T1000 (cell line): ENCODE results near the gene TMEM158.
A peak's percentile ranks its signal among the peaks of the same experiment; 100 is the strongest.

Experiments used
- DNase-seq: peaks from one replicate; lab custom pipeline; 2025; ENCODE audit warnings: mixed read lengths; lab: John Stamatoyannopoulos, UW

TMEM158 gene

DNA sequence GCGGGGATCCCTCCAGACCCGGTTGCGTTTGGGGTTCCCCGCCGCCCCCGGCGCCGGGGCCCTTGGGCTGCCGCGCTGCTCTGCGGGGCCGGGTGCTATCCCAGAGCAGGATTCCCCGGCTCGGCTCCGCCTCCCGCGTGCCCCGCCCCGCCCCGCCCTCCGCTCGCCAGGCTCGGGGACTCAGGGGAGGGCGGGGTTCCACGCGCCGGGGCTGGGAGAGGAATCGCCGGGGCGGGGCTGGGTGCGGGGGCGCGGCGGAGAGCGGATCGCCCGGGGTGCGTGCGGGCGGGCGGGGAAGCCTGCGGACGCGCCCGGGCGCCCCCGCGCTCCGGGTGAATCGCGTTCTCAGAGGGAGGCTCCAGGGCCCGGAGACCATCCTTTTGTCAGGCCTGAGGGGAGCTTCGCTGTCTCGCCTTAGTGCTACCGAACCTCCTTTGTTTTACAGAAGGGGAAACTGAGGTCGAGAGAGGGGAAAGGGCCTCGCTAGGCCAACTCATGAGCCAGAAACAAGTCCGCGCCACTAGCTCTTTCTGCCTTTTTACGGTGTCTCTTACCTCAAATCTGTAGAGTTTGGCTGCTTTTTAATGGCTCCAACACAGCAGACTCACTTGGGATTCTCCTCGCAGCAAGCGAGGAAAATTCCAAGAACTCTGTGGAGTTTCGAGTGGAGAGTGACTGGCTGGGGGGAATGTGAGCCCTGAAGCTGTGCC is at the start of gene TMEM158:
Gene TMEM158 (minus strand): TSS at position 82 of the 710 bp plus-strand sequence. CDS start 260 bp downstream, outside the sequence.
- peak; percentile 76 for DNase-seq

DNA sequence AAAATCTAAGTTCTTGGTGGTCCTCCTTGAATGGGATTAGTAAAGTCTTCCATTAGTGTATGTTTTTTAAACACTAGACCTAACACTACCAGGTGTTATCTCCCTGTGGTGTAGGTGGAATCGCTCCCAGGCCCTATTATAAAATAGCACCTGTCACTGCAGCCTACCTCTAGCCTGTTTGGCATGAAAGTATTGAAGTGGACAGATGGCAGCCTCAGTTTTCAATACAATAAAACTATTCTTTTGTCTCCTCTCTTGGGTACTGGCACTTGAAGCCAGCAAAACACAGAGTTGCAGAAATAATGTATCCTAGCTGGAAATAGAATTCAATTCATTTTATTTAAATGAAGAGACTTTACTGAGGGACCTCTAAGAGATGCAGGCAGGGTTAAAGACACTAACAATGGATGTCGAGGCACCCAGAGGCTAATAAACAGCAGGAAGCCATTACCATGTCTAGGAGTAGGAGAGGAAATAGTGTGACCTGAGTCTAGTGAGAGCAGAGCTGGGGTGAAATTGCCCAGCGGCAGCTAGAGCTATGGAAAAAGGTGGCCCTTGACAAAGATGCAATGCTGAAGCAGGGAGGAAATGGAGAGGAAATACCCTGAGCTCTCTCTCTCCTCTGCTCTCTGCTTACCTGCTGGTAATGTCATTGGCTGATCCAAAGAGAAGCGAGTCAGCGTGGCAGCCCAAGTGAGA is 49.1 kb upstream of the TMEM158 start:
- DNase-seq: no peak

DNA sequence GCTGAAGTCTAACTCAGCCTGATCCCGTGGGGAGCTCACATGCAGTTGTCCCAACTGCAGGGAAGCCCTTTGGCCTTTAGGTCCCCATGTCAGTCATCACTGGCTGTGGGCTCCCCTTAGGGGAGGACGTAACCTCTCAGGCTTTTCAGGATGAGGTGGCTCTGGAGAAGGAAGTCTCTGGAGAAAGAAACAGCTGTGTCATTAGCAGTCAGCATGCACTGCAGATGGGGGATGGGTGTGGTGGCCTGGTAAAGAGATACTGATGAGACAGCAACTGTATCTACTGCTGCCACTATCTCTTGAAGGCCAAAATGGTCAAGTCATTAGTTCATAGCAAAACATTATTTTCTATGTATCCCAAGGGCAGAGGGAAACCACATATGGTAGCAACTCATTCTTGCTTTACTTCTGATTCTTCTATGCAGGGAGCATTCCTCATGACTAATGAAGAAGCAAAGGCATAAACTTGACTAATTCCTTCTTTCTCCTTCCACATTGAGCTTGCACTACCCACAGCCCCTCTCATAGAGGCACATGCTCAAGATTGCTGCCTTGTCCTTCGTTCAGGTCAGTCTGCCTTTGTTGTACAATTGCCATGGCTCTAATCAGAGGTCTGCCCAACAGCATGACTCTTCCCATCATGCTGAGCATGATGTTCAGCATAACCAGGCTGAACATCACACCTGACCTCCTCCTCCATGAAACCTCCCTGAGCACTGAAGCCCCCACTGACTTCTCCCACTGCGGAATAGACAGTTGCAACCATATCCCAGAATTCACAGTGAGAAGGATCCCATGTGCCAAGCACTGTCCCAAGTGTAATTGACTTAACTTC is 47.8 kb upstream of the TMEM158 start:
- DNase-seq: no peak

DNA sequence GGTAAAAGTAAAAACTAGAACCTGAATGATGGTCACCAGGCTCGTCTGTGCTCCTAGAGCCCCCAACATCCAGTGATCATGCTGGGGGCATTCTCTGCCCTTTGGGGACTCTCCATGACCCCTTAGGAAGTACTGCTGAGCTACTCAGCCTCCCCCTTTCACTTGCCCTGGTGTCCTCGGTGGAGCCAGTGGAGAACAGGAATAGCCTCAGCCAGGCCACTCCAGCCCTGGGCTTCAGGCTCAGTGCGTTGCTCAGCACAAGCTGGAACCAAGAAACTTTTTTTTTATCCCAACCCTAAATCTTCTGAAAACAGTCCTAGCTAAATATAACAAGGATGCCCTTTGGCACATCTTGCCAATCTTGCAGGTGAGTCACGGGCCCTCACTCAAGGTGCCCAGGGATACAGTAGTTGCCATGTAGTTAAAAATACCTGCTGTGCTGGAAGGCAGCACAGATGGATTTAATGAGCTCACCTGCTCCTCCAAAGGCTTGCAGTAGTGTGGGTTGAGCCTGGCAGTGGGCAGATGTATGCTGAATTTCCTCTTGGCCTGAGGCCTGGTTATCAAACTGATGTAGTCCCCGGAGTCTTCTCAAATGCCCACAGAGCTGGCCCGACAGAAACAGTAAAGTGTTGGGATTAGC is 46.9 kb upstream of the TMEM158 start:
- DNase-seq: no peak

DNA sequence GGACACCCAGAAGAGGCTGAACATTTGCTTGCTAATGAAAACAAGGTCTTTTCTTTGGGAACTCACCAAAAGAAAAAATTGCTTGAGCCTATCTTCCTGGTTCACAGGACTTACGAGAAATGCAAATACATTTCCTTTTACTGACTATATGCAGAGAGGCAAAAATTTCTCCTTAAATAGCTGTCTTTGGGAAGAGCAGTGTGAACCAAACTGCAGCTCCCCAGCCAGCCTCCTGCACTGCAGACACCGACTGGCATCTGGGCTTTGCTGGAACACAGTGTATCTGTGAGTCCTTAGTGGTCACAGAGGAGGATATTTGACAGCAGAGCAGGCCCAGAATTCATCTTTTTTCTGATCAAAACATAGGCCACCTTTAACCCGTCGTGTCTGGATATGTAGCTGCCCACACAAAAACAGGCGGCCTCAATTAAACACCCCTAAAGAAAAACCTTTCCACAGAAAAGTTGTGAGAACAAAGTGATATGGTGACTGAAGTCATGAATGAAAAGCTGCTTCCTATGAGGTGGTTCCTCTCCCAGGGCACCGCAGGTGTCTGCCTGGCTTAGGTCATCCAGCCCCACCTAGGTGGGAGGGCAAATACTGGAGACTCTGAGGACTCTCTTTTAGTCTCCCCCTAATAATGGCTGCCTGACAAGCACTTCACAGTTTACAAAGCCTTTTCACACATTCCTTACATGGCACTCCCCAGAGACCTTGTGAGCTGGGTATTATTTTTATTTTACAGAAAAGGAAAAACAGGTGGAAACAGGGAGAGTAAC is 46.1 kb upstream of the TMEM158 start:
- DNase-seq: no peak

DNA sequence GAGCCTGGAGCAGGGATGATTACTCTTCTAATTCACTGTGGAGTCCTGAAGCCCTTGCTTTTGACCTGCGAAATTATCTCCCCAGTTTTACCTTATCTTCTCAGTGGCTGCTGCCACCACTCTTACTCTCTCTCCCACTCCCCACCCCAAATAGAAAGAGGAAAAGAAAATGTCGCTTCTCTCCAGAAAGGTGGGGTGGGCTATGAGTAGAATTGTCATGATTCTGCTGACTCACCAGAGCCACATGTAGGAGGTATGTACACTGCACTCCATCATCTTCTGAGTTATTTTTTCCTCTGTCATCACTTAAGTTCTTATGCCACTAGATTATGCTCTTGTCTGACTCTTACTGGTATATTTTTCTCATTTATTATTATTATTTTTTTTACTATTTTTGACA is 43.9 kb upstream of the TMEM158 start:
- DNase-seq: no peak

DNA sequence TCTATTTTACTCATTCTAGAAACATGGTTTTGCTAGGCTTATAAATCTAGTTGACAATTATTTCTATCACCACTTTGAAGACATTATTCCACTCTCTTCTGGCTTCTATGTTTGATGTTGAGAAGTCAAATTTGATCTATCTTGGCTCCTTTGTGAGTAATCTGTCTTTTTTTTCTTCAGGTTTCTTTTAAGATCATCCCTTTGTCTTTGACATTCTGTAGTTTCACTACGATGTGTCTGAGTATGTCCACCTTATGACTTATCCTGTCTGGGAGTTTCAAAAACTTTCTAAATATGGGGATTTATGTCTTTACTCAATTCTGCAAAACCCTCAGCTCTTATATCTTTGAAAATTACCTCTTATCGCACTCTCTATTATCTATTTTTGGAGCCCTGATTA is 41.0 kb upstream of the TMEM158 start:
- DNase-seq: no peak

DNA sequence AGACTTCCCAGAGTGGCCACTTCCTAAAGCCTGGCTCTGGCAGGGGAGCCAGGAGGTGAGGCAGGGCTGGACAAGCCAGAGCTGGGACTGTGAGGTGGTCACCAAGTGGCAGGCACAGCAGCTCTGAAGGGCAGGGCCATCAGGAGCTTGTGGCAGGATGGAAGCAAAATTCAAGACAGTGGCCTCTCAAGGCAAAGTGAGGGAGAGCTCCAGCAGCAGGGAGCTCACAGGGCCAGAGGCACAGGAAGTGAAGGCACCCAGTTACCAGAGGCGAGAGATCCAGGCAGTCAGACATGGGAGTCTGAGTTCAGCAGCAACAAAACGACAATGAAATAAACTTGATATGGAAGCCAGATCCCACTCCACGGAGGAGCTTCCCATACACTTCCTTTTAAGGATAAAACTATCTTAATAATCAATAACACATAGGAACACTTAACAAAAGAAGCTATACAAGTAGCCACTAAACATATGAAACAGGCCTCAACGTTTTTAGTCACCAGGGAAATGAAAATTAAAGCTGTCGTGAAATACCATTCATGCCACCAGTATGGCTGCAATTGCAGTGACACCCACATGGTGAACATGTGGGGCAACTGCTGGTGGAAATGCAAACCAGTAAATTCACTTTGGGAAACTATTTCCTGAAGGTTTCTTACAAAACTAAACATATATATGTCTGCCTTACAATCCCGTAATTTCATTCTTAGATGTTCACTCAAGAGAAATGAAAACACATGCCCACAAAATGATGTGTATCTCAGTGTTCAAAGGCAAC is 35.4 kb upstream of the TMEM158 start:
- no peak for DNase-seq

DNA sequence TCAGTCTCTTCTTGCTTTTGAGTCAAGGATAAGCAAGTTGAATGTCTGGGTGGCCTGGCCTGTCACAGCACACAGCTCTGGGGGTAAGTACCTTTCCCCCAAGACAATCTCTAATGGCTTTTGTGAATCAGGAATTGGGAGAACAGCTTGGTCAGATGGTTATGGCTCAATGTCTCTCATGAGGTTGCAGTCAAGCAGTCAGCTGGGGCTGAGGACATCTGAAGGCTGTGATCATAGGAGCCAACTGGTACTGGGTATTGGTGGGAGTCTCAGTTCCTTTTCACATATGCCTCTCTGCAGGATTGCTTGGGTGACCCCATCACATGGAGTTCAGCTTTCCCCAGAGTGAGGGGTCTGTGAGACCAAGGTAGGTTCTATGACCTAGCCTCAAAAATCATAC is 33.0 kb upstream of the TMEM158 start:
- DNase-seq: no peak

DNA sequence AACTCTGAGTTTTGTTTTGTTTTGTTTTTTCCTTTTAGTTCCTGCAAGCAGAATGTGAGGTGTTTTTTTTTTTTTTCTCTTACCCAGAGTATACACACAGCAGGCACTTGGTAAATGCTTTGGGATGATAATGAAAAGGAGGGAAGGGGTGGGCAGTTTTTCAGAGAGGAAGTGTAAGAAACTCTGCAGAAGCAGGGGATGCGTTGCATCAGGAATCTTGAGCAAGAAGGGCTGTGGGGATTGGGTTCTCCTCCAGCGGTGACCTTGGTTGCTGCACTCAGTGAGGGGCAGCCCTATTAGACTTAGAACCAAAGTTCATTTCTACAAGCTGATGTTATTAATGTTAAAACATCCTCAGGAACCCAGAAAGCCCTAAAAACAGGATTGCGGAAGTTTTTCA is 32.2 kb upstream of the TMEM158 start:
- no peak for DNase-seq

DNA sequence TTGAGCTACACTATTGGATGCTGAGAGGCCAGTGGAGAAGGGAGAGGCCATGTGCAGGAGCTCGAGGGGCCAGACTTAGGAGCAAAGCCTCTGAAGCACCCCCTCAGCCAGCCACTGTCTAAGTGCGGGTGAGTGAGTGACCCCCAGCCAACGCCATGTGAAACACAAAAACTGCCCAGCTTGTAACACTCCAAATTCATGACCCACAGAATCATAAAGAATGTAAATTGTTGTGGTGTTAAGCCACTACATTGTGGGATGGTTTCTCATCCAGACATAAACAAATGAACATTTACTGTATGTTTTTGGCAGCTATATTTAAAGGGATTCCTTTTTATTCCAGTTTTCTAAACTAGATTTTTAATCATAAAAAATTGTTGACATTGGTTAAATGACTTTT is 27.2 kb upstream of the TMEM158 start:
- no peak for DNase-seq

DNA sequence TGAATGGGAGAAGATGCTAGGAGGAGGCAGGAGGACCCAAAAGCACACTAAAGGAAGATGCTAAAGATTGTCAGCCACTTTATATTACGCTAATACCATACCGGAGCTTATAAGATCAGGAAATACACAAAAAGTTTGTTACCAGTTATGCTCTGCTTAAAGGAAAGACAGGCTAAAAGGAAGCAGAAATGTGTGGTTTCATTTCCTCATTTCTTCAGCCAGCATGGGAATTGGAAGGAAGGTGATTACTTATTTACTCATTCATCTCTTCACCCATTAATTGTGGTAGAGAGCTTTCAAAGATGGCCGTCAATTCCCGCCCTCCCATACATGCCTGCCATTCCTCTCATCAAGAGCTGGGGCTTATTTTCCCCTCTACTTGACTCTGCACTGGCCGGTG is 26.7 kb upstream of the TMEM158 start:
- no peak for DNase-seq

DNA sequence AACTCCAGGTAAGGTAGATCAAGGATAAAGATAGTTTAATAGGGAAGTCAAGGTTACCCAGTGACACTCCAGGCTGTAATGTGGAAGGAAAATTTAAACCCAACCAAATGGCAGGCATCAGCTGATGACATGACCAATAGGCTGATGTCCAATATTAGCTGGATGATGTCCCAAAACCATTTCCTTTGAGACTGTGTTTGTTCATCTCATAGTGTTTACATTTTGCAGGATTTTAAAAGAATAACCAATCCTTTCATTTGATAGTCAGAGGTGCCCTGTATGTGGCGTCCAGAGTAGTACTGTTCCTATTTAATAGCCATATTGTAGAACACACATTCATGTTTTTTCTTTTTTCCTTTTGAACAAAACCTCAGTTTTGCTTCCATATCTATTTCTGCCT is 23.3 kb upstream of the TMEM158 start:
- DNase-seq: no peak

DNA sequence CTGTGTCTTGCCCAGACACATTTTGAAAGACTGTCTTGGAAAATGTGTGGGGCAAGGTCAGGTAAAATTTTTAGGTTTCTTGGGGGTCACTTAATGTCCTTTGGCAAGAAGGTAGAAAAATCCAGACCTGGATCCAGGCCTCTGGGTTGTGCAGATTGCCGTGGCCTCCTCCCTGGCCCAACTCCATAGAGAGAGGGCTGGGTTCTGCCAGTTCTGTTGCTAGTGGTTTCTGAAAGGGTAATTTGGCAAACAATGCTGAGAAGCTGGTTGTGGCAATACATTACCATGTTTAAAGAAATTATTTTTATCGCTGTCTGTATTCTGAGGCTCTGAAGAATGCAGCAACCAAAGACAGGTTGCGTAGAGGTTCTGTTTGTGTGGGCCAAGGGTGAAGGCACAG is 20.2 kb upstream of the TMEM158 start:
- no peak for DNase-seq

DNA sequence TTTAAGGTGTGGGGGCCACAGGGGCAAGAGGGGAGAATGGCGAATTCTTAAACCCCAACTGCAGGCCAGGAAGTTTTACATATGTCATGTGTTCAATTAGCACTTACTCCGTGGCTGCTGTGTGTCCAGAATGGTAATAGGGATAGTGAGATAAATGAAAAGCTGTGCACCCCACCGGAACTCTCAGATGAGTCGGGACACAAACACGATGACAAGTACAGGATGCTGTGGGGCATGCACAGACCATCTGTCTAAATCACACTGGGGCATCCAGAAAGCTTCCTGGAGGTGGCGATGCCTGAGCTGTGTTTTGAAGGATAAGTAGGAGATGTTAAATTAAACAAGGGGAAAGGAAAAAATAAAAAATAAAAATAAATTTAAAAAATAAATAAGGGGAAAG is 18.3 kb upstream of the TMEM158 start:
- DNase-seq: no peak

DNA sequence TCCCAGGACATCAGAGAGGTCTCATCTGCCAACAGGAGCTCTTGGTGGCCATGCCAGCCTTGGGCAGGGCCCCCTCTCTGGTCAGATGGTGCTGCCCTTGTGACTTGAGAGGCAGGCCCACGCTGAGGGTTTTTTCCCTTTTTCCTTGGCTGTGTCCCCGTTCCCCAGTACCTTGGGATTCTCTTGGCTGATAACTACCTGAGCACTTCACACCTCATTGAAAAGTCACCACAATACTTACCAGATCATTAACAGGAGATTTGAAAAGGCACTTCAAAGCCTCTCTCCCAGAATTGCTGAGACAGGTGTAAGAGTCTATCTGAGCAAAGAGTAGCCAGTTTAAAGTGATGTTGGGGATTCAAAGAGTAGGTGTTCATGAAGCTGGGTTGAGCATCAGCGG is 15.1 kb upstream of the TMEM158 start:
- DNase-seq: no peak

DNA sequence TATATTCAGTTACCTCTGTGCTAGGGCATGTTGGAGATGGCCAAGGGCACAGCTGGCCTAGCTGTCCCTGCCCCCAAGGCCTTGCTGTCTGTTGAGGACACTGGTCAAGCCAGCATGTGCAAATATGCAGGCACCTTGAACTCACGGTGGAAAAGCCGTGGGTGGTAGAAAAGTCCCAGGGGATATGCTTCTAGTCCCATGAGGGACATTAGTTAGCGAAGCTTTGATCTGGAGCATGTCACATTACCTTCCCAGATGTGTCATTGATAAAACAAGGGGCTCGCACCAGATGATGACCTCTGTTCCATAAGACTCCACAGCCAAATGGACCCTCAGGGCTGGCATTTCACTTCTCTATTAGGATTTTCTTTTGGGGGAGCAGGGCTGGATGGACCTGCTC is 14.2 kb upstream of the TMEM158 start:
- DNase-seq: no peak

DNA sequence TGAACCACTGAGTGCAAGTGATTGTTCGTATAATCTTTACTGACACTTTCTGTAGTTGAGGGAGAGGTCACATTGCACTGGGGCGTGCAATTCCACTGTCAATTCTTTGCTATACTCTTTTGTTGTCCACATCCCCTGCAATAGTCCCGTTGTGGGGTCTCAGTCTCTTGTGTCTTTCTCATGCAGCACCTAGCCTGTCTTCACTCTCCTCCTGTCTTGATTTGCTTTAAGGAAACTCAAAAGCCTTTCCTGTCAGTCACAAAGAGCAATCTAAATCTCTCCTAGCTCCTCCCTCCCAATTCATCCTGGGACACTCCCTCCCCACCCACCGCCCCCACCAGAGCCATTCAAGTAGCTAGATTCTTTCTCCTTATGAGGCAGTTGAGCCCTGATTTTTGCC is 13.2 kb upstream of the TMEM158 start:
- DNase-seq: no peak

DNA sequence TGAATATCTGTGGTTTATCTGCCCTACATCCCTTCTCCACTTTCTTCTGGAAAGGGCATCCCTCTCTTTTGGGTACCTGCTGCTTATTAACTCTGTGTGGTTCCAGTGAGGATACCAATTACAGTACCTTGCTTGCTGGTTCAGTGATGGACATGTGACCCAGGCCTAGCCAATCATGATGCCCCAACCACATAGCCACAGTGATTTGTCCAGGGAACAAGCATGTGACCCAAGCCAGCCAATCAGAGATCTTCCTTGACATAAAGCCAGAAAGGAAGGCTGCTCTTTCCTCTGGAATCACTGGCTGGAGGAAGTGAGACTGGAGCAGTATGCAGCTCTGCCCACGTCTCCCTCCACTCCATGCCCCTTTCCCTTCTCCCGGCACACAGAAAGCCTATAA is 10.9 kb upstream of the TMEM158 start:
- no peak for DNase-seq

DNA sequence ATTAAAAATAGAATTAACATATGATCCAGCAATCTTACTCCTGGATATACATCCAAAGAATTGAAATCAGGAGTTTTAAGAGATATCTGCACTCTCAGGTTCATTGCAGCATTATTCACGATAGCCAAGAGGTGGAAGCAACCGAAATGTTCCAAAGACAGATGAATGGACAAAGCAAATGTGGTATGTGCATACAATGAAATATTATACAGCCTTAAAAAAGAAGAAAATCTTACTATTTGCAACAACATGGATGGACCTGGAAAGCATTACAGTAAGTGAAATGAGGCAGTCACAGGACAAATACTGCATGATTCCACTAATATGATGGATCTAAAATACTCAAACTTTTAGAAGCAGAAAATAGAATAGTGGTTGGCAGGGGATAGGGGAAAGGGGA is 9.3 kb upstream of the TMEM158 start:
- DNase-seq: no peak

DNA sequence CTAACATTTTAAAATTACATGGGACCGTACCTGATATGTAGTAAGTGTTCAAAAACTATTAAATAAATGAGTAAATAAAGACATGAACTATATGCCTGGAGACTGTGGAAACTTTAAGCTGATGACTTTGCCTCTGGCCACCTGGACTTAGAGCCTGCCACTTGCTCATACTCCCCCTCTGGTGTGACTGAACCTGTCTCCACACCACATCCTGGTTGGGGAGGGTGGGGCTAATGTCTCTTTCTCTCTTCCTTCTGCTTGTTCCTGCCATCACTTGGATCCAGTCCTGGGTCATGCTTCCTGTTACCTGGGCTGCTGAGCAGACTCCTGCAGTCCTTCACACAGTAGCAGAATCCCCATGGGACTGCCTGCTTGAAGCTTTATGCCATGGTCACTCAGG is 8.2 kb upstream of the TMEM158 start:
- no peak for DNase-seq
